SKM-1 (cell line): ENCODE measurements around the gene ZBTB8B.

Experiments used
- DNase-seq: peaks from one replicate; lab custom pipeline; 2025; ENCODE audit not compliant: unreplicated experiment; lab: John Stamatoyannopoulos, UW

Gene ZBTB8B

DNA sequence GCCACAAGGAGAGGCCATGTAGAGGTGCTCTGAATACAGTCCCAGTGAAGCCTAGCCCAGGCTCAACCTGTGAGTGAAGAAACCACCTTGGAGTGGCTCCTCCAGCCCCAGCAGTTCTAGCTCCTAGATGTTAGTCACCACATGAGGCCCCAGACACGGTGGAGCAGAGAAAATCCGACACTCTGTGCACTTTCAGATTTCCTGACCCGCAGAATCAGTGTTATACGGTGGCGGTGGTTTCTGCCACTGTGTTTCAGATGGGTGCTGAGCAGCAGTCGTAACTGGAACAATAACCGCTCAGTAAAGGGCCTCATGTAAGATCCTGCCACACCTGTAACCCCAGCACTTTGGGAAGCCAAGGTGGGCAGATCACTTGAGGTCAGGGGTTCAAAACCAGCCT lies 38.3 kb downstream of the ZBTB8B start:
- no peak for DNase-seq

DNA sequence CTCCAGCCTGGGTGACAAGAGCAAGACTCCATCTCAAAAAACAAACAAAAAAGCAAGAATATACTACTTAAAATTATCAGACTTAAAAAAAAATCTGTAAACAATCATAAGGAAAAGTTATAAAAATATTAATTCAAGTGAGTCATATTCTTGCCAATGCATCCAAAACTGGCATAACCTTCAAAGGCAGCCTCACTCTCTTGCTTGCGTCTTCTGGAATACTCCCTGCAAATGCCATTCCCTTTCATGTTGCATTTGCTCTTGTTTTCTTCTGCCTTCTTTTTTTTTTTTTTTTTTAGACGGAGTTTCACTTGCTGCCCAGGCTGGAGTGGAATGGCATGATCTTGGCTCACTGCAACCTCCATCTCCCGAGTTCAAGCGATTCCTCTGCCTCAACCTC lies 42.1 kb downstream of the ZBTB8B start:
- DNase-seq, result no peak

DNA sequence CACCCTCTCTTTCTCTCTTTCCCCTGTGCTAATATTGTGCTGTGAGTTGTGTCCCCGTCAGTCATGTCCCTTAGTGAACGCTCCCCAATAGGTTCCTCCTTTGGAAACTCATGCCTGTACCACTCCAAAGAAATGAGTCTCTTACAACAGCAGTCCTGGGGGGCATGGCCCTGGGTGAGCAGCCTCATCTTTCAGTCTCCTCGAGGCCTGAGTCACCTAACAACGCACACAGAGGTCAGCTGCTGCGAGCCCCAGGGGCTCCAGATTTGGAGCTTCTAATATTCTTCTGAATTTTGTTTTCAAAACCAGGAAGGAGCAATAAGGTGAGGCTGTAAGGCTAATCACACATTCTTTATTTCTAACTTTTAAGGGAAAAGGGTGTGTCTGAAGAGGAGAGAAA lies 43.9 kb downstream of the ZBTB8B start:
- no peak for DNase-seq

DNA sequence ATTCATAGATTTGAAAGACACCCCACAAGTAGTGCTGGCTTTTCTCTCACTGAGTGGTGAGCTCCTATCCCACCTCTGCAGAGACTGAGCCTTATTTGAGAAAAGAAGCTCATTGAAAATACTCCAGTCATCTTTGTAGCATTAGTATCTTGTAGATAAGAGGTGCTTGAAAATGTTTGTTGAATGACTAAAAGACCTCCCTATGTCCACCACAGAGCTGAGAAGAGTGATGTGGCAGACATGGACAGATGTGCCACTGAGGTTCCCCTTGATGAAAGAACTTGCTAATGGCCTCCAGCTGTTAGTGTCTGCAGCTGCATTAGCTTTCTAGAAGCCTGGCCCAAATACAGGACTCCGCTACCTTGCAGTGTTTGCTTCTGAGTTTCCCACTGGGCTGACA lies 45.1 kb downstream of the ZBTB8B start:
- DNase-seq, result no peak
